HL-60 (cell line): ENCODE results near the gene PRPF38B.

Source experiments
- CTCF ChIP-seq: IDR thresholded peaks from one replicate; pipeline ENCODE4 v1.5.1; 2011; ENCODE audit warnings: low read length, control low read depth, inconsistent platforms; ENCODE audit not compliant: insufficient read depth
- POLR2AphosphoS5 ChIP-seq: IDR thresholded peaks from 2 replicates; pipeline ENCODE4 v1.6.1; 2012; ENCODE audit warnings: low read depth
- REST ChIP-seq: IDR thresholded peaks from 2 replicates; pipeline ENCODE4 v1.6.1; 2012; ENCODE audit warnings: low read depth; ENCODE audit not compliant: insufficient replicate concordance

GRCh38 chr1:108646265-108646647 is 45.9 kb upstream of the PRPF38B start:
- TF ChIP-seq CTCF (no peak), REST (no peak), POLR2AphosphoS5 (no peak)
